Lower lobe of right lung (tissue), 2 donors: ENCODE measurements around the gene BCAR1. TPM values are rescaled to one million over a fixed set of nuclear protein-coding genes. Genes with fewer than 3 reads are reported as not detected.
A peak's percentile ranks its signal among the peaks of the same experiment; 100 is the strongest.
"Not testable (repeated sequence)": the region's sequence is repeated elsewhere in the genome, so short reads cannot be mapped to it uniquely, and the experiment has no call there.

Source experiments
- ATAC-seq, 2 donors: fragments of 200-7000 bp; cut with Tn5 transposase; one replicate each; pipeline ENCODE4 v1.9.1; 2020 to 2022; ENCODE audit warnings: mild to moderate bottlenecking in 2 of 2, moderate library complexity in 2 of 2
- DNase-seq: peaks from one replicate; pipeline ENCODE4 v3.0.0-alpha.2; 2020
- H3K27ac ChIP-seq: fragments of 200-600 bp; one replicate; pipeline ENCODE4 v1.8.0; 2022
- H3K27me3 ChIP-seq: fragments of 200-600 bp; one replicate; pipeline ENCODE4 v1.8.0; 2022; ENCODE audit warnings: low read depth
- H3K36me3 ChIP-seq: fragments of 200-600 bp; one replicate; pipeline ENCODE4 v1.8.0; 2022; ENCODE audit warnings: mild to moderate bottlenecking
- H3K4me1 ChIP-seq: fragments of 200-600 bp; one replicate; pipeline ENCODE4 v1.8.0; 2022
- H3K4me3 ChIP-seq: fragments of 200-600 bp; one replicate; pipeline ENCODE4 v1.8.0; 2022; ENCODE audit warnings: mild to moderate bottlenecking
- H3K9me3 ChIP-seq: fragments of 200-600 bp; one replicate; pipeline ENCODE4 v1.8.0; 2022
- intact Hi-C: fragments of 100-400 bp; cut with DNase I; formaldehyde crosslinking; loops from one replicate; pipeline ENCODE4 v1.11.0; 2022
- total RNA-seq: library from RNA; stranded (reverse); fragmentation: NEBNext Ultra II Directional; extraction: Animal tissue kit (Norgen Biotek cat#: 25700); gene quantifications from one replicate; pipeline ENCODE4 v1.2.1, GENCODE V29; 2021
- TF ChIP-seq, protein P1 (sequence below): fragments of 200-600 bp; IDR thresholded peaks from one replicate; pipeline ENCODE4 v1.8.0; 2022; ENCODE audit warnings: antibody characterized with exemption, mild to moderate bottlenecking
- donor health status: DM: no; HTN: yes; CAD: no; lungs with severe emphysema.

The BCAR1 gene
- total RNA-seq, 1 donor from 2014 or later: 65.1 TPM

DNA sequence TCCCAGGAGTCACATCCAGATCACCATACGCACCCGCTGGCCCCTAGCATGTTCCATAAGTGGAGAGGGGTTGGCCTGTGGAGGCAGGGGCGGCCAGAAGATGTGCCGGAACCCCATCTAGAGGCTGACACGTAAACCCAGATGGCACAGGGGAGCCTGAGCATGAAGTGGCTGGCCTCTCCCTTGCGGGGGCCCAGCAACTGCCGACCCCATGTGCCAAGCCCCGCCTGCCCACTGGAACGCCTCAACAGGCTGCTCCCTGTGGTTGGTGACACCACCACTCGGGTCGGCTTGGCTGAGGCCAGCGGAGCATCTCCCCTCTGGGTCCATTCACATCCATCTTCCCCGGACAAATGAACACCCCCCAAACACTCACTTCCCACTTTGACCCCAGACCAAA is 9.5 kb downstream of the BCAR1 start:
- Histone ChIP-seq H3K36me3 (peaks cover 41% of the 10 kb centered on the region), H3K4me3 (no peak overlapping the region), H3K4me1 (peaks cover 63% of the 10 kb centered on the region), H3K27me3 (no peaks in the 10 kb centered on the region), H3K27ac (no peak overlapping the region), H3K9me3 (no peaks in the 10 kb centered on the region)
- TF ChIP-seq, protein P1, sequence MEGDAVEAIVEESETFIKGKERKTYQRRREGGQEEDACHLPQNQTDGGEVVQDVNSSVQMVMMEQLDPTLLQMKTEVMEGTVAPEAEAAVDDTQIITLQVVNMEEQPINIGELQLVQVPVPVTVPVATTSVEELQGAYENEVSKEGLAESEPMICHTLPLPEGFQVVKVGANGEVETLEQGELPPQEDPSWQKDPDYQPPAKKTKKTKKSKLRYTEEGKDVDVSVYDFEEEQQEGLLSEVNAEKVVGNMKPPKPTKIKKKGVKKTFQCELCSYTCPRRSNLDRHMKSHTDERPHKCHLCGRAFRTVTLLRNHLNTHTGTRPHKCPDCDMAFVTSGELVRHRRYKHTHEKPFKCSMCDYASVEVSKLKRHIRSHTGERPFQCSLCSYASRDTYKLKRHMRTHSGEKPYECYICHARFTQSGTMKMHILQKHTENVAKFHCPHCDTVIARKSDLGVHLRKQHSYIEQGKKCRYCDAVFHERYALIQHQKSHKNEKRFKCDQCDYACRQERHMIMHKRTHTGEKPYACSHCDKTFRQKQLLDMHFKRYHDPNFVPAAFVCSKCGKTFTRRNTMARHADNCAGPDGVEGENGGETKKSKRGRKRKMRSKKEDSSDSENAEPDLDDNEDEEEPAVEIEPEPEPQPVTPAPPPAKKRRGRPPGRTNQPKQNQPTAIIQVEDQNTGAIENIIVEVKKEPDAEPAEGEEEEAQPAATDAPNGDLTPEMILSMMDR: no peak
- ATAC-seq (no peak), DNase-seq (no peak)
- intact Hi-C loops: no loop called here

DNA sequence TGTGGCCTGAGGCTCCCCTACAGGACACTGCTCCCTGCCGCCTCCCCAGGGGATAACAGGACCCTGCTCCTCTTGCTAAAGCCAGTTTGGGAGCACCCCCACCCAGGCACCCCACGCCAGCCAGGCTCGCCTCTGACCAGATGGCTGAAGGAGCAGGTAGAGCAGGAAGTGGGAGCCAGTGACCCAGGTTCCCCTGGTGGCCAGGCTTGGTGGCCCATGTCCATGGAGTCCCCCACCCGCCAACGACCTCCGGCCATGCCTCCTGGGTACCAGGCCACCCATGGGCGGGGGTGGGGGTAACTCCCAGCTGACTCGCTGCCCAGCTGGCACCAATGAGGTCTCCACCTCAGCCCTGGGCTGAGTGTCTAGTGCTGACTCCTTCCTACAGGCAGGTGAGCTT is 10.0 kb downstream of the BCAR1 start:
- Histone ChIP-seq H3K27ac (no peak overlapping the region), H3K36me3 (peaks cover 47% of the 10 kb centered on the region), H3K4me3 (no peak overlapping the region), H3K27me3 (no peaks in the 10 kb centered on the region), H3K9me3 (no peaks in the 10 kb centered on the region), H3K4me1 (peaks cover 58% of the 10 kb centered on the region)
- DNase-seq (no peak), ATAC-seq (no peak)
- TF ChIP-seq, protein P1: no peak
- intact Hi-C loops: no loop called here

- intact Hi-C loops, H3K4me3 ChIP-seq, ATAC-seq, DNase-seq, H3K27ac ChIP-seq, H3K27me3 ChIP-seq, H3K9me3 ChIP-seq: not testable (repeated sequence)
- Histone ChIP-seq H3K36me3 (peaks cover 49% of the 10 kb centered on the region), H3K4me1 (peaks cover 50% of the 10 kb centered on the region)
Measured at GRCh38 chr16:75240633-75241032, 10.8 kb downstream of the BCAR1 start.

- H3K4me3 ChIP-seq: no peak overlapping the region
- TF ChIP-seq, protein P1: no peak
- peak; percentile 39 for DNase-seq
- H3K4me1 ChIP-seq: peaks cover 40% of the 10 kb centered on the region
- peaks cover 58% of the 10 kb centered on the region for H3K36me3 ChIP-seq
- H3K27ac ChIP-seq: peak overlapping the region; percentile 44
- ATAC-seq: no peak
- intact Hi-C loops: loop anchor here (10.0 kb wide), 1 partner anchor 145 kb away; no protein-coding TSS in a partner anchor
- H3K27me3 ChIP-seq: no peaks in the 10 kb centered on the region
- no peaks in the 10 kb centered on the region for H3K9me3 ChIP-seq
Measured at GRCh38 chr16:75239542-75240122, 11.8 kb downstream of the BCAR1 start.

GRCh38 chr16:75238853-75239541 is 12.4 kb downstream of the BCAR1 start:
- no peak for ATAC-seq
- no peak for DNase-seq
- no peaks in the 10 kb centered on the region for H3K9me3 ChIP-seq
- no peaks in the 10 kb centered on the region for H3K27me3 ChIP-seq
- no peak overlapping the region for H3K4me3 ChIP-seq
- intact Hi-C loops: loop anchor here (10.0 kb wide), 1 partner anchor 146 kb away; no protein-coding TSS in a partner anchor
- H3K27ac ChIP-seq: peak overlapping the region; percentile 44
- TF ChIP-seq, protein P1: no peak
- H3K36me3 ChIP-seq: peaks cover 64% of the 10 kb centered on the region
- peaks cover 40% of the 10 kb centered on the region for H3K4me1 ChIP-seq
